NCI-H748 (cell line): Measurements from ENCODE around the gene BCL2.

Source experiments
- DNase-seq: peaks from one replicate; lab custom pipeline; 2025; ENCODE audit not compliant: unreplicated experiment; lab: John Stamatoyannopoulos, UW

The BCL2 gene

GRCh38 chr18:63186520-63187222, 132.9 kb downstream of the BCL2 start:
- no peak for DNase-seq

GRCh38 chr18:63185984-63186383, 133.6 kb downstream of the BCL2 start:
- peak; percentile 30 for DNase-seq

- no peak for DNase-seq
Measured at GRCh38 chr18:63183952-63184770, 135.4 kb downstream of the BCL2 start.

GRCh38 chr18:63183378-63183777, 136.2 kb downstream of the BCL2 start:
- DNase-seq, result no peak

- DNase-seq, result no peak
Measured at GRCh38 chr18:63182861-63183260, 136.7 kb downstream of the BCL2 start.

GRCh38 chr18:63182310-63182772, 137.2 kb downstream of the BCL2 start:
- DNase-seq, result no peak

- DNase-seq, result no peak
Measured at GRCh38 chr18:63181706-63182309, 137.8 kb downstream of the BCL2 start.

GRCh38 chr18:63180971-63181376, 138.6 kb downstream of the BCL2 start:
- no peak for DNase-seq

GRCh38 chr18:63180321-63180720, 139.2 kb downstream of the BCL2 start:
- no peak for DNase-seq

- DNase-seq, result no peak
Measured at GRCh38 chr18:63179422-63179821, 140.1 kb downstream of the BCL2 start.

GRCh38 chr18:63178971-63179370, 140.6 kb downstream of the BCL2 start:
- DNase-seq, result no peak

GRCh38 chr18:63177919-63178821, 141.4 kb downstream of the BCL2 start:
- DNase-seq, result peak; percentile 82

GRCh38 chr18:63177259-63177658, 142.3 kb downstream of the BCL2 start:
- no peak for DNase-seq

- DNase-seq, result no peak
Measured at GRCh38 chr18:63175264-63175663, 144.3 kb downstream of the BCL2 start.

GRCh38 chr18:63173983-63174382, 145.6 kb downstream of the BCL2 start:
- no peak for DNase-seq

- no peak for DNase-seq
Measured at GRCh38 chr18:63169853-63170252, 149.7 kb downstream of the BCL2 start.

- no peak for DNase-seq
Measured at GRCh38 chr18:63168287-63168686, 151.3 kb downstream of the BCL2 start.

GRCh38 chr18:63166142-63166541, 153.4 kb downstream of the BCL2 start:
- DNase-seq, result no peak

- no peak for DNase-seq
Measured at GRCh38 chr18:63164396-63164795, 155.2 kb downstream of the BCL2 start.

- no peak for DNase-seq
Measured at GRCh38 chr18:63162271-63163014, 157.1 kb downstream of the BCL2 start.
